Fibroblast of skin of scalp (primary cell): ENCODE results near the gene BCAS3.
"Not testable (repeated sequence)": the region's sequence is repeated elsewhere in the genome, so short reads cannot be mapped to it uniquely, and the experiment has no call there.

Experiments
- DNase-seq: peaks from one replicate; pipeline ENCODE4 v3.0.0-alpha.2; 2013

The BCAS3 gene

DNA sequence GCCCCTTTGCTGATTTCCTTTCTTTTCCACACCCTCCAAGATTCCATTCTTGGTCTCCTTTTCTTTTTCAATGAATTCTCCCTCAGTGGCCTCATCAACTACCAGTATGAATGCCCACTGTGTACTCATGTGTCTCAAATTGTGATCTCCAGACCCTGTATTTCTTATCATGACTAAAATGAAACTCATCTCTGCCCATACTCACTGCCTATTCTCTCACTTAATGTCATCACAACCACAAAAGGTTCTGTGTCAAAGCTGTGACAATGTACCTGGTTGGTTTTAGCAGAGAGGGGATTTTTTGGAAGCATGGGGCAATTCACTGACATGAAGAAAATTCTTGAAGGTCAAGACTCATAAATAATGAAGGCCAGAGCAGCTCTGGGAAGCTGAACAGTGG lies 763.0 kb downstream of the BCAS3 start:
- DNase-seq, result no peak

DNA sequence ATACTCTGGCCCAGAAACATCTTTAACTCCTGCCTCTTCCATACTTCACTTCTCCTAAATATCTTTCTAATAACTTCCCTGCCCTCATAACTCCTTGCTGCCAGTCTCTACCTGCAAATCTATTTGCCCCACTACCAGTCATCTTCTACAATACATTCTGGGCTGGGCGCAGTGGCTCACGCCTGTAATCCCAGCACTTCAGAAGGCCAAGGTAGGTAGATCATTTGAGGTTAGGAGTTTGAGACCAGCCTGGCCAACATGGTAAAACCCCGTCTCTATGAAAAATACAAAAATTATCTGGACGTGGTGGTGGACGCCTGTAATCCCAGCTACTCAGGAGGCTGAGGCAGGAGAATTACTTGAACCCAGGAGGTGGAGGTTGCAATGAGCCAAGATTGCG lies 763.9 kb downstream of the BCAS3 start:
- DNase-seq, result not testable (repeated sequence)

- no peak for DNase-seq
Measured at GRCh38 chr17:61442136-61442775, 764.6 kb downstream of the BCAS3 start.
